Measurements from ENCODE around the gene CADM4. TPM values are rescaled to one million over a fixed set of nuclear protein-coding genes. Genes with fewer than 3 reads are reported as not detected.

The CADM4 gene
- total and polyA plus RNA-seq, 2 donors (not counting 1 experiment from before 2014, with no cell fraction given), result 1.5 TPM

DNA sequence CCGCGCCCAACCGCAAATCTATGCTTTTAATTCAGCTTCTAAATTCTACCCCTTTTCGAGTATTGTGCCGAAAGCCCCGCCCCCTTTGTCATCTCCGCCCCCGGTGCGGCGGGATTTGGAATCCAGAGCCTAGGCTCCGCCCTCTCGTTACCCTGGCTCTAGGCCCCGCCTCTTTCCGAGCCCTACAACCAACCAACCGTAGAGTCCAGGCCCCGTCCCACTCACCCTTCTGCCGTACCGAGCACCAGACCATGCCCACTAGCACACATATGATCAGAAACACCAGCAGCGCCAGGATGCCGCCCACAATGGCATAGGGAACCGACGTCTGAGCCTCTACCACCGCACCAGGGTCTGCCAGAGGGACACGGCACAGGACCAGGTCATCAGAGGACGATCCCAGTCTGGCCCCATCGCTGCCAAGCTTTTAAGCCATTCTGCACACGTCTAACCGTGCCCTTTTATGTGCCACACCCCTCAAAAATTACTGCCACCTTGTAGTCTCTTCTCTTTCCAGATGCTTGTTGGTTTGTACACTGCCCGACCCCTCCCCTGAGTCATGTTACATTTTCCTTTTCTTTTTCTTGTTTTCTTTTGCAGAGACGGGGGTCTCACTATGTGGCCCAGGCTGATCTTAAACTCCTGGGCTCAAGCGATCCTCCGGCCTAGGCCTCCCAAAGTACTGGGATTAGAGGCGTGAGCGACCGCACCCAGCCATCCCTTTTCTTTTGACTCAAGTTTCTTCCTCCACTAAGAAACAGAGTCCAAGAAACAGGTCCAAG lies 15.6 kb downstream of the CADM4 start:
- H3K27ac ChIP-seq (ENCODE audit: insufficient read depth, low read length), result no peak overlapping the region
- DNase-seq (ENCODE audit: low read depth in 2 of 2), result no peak
- no peak overlapping the region for H2AFZ ChIP-seq (ENCODE audit: low read length)
- TF ChIP-seq, protein P1, sequence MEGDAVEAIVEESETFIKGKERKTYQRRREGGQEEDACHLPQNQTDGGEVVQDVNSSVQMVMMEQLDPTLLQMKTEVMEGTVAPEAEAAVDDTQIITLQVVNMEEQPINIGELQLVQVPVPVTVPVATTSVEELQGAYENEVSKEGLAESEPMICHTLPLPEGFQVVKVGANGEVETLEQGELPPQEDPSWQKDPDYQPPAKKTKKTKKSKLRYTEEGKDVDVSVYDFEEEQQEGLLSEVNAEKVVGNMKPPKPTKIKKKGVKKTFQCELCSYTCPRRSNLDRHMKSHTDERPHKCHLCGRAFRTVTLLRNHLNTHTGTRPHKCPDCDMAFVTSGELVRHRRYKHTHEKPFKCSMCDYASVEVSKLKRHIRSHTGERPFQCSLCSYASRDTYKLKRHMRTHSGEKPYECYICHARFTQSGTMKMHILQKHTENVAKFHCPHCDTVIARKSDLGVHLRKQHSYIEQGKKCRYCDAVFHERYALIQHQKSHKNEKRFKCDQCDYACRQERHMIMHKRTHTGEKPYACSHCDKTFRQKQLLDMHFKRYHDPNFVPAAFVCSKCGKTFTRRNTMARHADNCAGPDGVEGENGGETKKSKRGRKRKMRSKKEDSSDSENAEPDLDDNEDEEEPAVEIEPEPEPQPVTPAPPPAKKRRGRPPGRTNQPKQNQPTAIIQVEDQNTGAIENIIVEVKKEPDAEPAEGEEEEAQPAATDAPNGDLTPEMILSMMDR (conservative IDR thresholded peaks at IDR 0.05 in 1 of 2, IDR thresholded peaks at IDR 0.05 in 1 of 2; ENCODE audit: low read depth in 1 of 2, low read length in 2 of 2), result no peak
- TF ChIP-seq EZH2 (IDR thresholded peaks at IDR 0.05; ENCODE audit: low read length, missing control alignments), result no peak
- H3K4me3 ChIP-seq (replicated peaks in 1 of 4; ENCODE audit: control extremely low read depth in 1 of 4, insufficient read depth in 1 of 4, low read depth in 3 of 4, low read length in 4 of 4), result no peak overlapping the region
- H3K36me3 ChIP-seq (ENCODE audit: control insufficient read depth, insufficient read depth, low read length), result no peaks in the 10 kb centered on the region
- H3K79me2 ChIP-seq (ENCODE audit: control insufficient read depth, insufficient read depth, low read length), result no peaks in the 10 kb centered on the region
- H3K27me3 ChIP-seq (ENCODE audit: control insufficient read depth, insufficient read depth, low read length), result no peaks in the 10 kb centered on the region
- H3K4me2 ChIP-seq (ENCODE audit: extremely low read depth, insufficient read depth, low read length), result no peak overlapping the region
- H3K9ac ChIP-seq (ENCODE audit: insufficient read depth, low read length), result no peak overlapping the region
- peaks cover 2% of the 10 kb centered on the region for H3K4me1 ChIP-seq (ENCODE audit: control insufficient read depth, extremely low read depth, insufficient read depth, low read length)
- no peaks in the 10 kb centered on the region for H4K20me1 ChIP-seq (ENCODE audit: control insufficient read depth, extremely low read depth, insufficient read depth, low read length)
- no peaks in the 10 kb centered on the region for H3K9me3 ChIP-seq (ENCODE audit: control insufficient read depth, insufficient read depth, low read depth, low read length)

- Histone ChIP-seq H3K4me3 (replicated peaks in 1 of 4; ENCODE audit: control extremely low read depth in 1 of 4, insufficient read depth in 1 of 4, low read depth in 3 of 4, low read length in 4 of 4) (no peak overlapping the region), H3K36me3 (ENCODE audit: control insufficient read depth, insufficient read depth, low read length) (no peaks in the 10 kb centered on the region), H3K9me3 (ENCODE audit: control insufficient read depth, insufficient read depth, low read depth, low read length) (no peaks in the 10 kb centered on the region), H3K27me3 (ENCODE audit: control insufficient read depth, insufficient read depth, low read length) (no peaks in the 10 kb centered on the region), H4K20me1 (ENCODE audit: control insufficient read depth, extremely low read depth, insufficient read depth, low read length) (no peaks in the 10 kb centered on the region), H2AFZ (ENCODE audit: low read length) (no peak overlapping the region), H3K9ac (ENCODE audit: insufficient read depth, low read length) (no peak overlapping the region), H3K79me2 (ENCODE audit: control insufficient read depth, insufficient read depth, low read length) (peaks cover 5% of the 10 kb centered on the region), H3K4me2 (ENCODE audit: extremely low read depth, insufficient read depth, low read length) (no peak overlapping the region), H3K27ac (ENCODE audit: insufficient read depth, low read length) (no peak overlapping the region), H3K4me1 (ENCODE audit: control insufficient read depth, extremely low read depth, insufficient read depth, low read length) (peaks cover 2% of the 10 kb centered on the region)
- no peak for DNase-seq (ENCODE audit: low read depth in 2 of 2)
- TF ChIP-seq EZH2 (IDR thresholded peaks at IDR 0.05; ENCODE audit: low read length, missing control alignments), result no peak
- TF ChIP-seq, protein P1 (conservative IDR thresholded peaks at IDR 0.05 in 1 of 2, IDR thresholded peaks at IDR 0.05 in 1 of 2; ENCODE audit: low read depth in 1 of 2, low read length in 2 of 2), result no peak
These were observed 16.7 kb downstream of the CADM4 start for GRCh38 chr19:43622956-43623355.

DNA sequence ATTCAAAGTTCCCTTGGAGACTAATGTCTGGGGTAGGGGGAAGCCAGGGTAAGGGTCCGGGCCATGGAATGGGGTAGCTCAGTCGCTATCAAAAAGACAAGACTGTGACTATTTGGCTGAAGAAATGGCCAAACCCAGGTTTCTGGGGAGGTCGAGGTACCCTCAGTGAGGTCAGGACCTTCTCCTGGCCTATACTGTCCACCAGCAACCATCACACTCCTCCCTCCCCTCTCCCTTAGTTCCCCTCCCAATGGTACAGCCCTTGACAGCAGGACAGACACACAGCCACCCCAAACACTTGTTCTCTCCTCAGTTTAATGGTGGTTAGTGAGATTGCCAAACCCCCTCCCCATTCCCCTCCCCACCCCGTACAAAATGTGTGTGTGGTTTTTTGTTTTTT lies 17.6 kb downstream of the CADM4 start:
- Histone ChIP-seq H4K20me1 (ENCODE audit: control insufficient read depth, extremely low read depth, insufficient read depth, low read length) (no peaks in the 10 kb centered on the region), H3K4me3 (replicated peaks in 1 of 4; ENCODE audit: control extremely low read depth in 1 of 4, insufficient read depth in 1 of 4, low read depth in 3 of 4, low read length in 4 of 4) (no peak overlapping the region), H3K27ac (ENCODE audit: insufficient read depth, low read length) (no peak overlapping the region), H3K9me3 (ENCODE audit: control insufficient read depth, insufficient read depth, low read depth, low read length) (no peaks in the 10 kb centered on the region), H3K36me3 (ENCODE audit: control insufficient read depth, insufficient read depth, low read length) (no peaks in the 10 kb centered on the region), H3K4me2 (ENCODE audit: extremely low read depth, insufficient read depth, low read length) (no peak overlapping the region), H3K27me3 (ENCODE audit: control insufficient read depth, insufficient read depth, low read length) (no peaks in the 10 kb centered on the region), H3K4me1 (ENCODE audit: control insufficient read depth, extremely low read depth, insufficient read depth, low read length) (peaks cover 2% of the 10 kb centered on the region), H3K79me2 (ENCODE audit: control insufficient read depth, insufficient read depth, low read length) (peaks cover 8% of the 10 kb centered on the region), H3K9ac (ENCODE audit: insufficient read depth, low read length) (no peak overlapping the region), H2AFZ (ENCODE audit: low read length) (no peak overlapping the region)
- TF ChIP-seq, protein P1 (conservative IDR thresholded peaks at IDR 0.05 in 1 of 2, IDR thresholded peaks at IDR 0.05 in 1 of 2; ENCODE audit: low read depth in 1 of 2, low read length in 2 of 2), result no peak
- TF ChIP-seq EZH2 (IDR thresholded peaks at IDR 0.05; ENCODE audit: low read length, missing control alignments), result no peak
- no peak for DNase-seq (ENCODE audit: low read depth in 2 of 2)

Data from fibroblast of lung (primary cell).